ENCODE measurements around the gene ARHGAP8. TPM values are rescaled to one million over a fixed set of nuclear protein-coding genes. Genes with fewer than 3 reads are reported as not detected.
"Not testable (repeated sequence)": the region's sequence is repeated elsewhere in the genome, so short reads cannot be mapped to it uniquely, and the experiment has no call there.

ARHGAP8 gene
- total RNA-seq, 2 donors from 2014 or later = 0.24 TPM; not detected in 1

GRCh38 chr22:44737406-44738346 is 14.7 kb upstream of the ARHGAP8 start:
- no peak for DNase-seq (ENCODE audit: low spot score)
- Histone ChIP-seq H3K27me3 (no peaks in the 10 kb centered on the region), H3K4me3 (no peak overlapping the region), H3K9me3 (no peaks in the 10 kb centered on the region), H3K27ac (no peak overlapping the region), H3K4me1 (peaks cover 0 to 9% of the 10 kb centered on the region in 2 donors), H3K36me3 (no peaks in the 10 kb centered on the region)
- TF ChIP-seq CTCF (IDR thresholded peaks at IDR 0.05) = no peak

GRCh38 chr22:44738347-44738715 is 14.0 kb upstream of the ARHGAP8 start:
- DNase-seq (ENCODE audit: low spot score) = no peak
- H3K27me3 ChIP-seq = no peaks in the 10 kb centered on the region
- H3K36me3 ChIP-seq = no peaks in the 10 kb centered on the region
- no peak overlapping the region for H3K27ac ChIP-seq
- no peak for TF ChIP-seq CTCF (IDR thresholded peaks at IDR 0.05)
- H3K9me3 ChIP-seq = no peaks in the 10 kb centered on the region
- H3K4me3 ChIP-seq = no peak overlapping the region
- H3K4me1 ChIP-seq = peaks cover 0 to 9% of the 10 kb centered on the region in 2 donors

- H3K9me3 ChIP-seq = no peaks in the 10 kb centered on the region
- H3K36me3 ChIP-seq = no peaks in the 10 kb centered on the region
- H3K27ac ChIP-seq = no peak overlapping the region
- no peaks in the 10 kb centered on the region for H3K27me3 ChIP-seq
- TF ChIP-seq CTCF (IDR thresholded peaks at IDR 0.05) = no peak
- H3K4me1 ChIP-seq = peaks cover 0 to 9% of the 10 kb centered on the region in 2 donors
- no peak overlapping the region for H3K4me3 ChIP-seq
- DNase-seq (ENCODE audit: low spot score) = no peak
These were observed 13.4 kb upstream of the ARHGAP8 start for GRCh38 chr22:44739024-44739423.

- not testable (repeated sequence) for DNase-seq (ENCODE audit: low spot score); H3K27me3 ChIP-seq; H3K4me3 ChIP-seq; H3K4me1 ChIP-seq; H3K36me3 ChIP-seq; H3K9me3 ChIP-seq; H3K27ac ChIP-seq
These were observed 12.7 kb upstream of the ARHGAP8 start for GRCh38 chr22:44739666-44740065.

GRCh38 chr22:44740307-44740706 is 12.1 kb upstream of the ARHGAP8 start:
- no peaks in the 10 kb centered on the region for H3K27me3 ChIP-seq
- no peaks in the 10 kb centered on the region for H3K9me3 ChIP-seq
- TF ChIP-seq CTCF (IDR thresholded peaks at IDR 0.05) = no peak
- H3K4me3 ChIP-seq = no peak overlapping the region
- no peak overlapping the region for H3K27ac ChIP-seq
- no peak for DNase-seq (ENCODE audit: low spot score)
- H3K36me3 ChIP-seq = no peaks in the 10 kb centered on the region
- peaks cover 0 to 9% of the 10 kb centered on the region in 2 donors for H3K4me1 ChIP-seq

- Histone ChIP-seq H3K36me3 (no peaks in the 10 kb centered on the region), H3K4me1 (peaks cover 0 to 4% of the 10 kb centered on the region in 2 donors), H3K9me3 (no peaks in the 10 kb centered on the region), H3K27me3 (no peaks in the 10 kb centered on the region), H3K27ac (no peak overlapping the region), H3K4me3 (no peak overlapping the region)
- no peak for DNase-seq (ENCODE audit: low spot score)
- TF ChIP-seq CTCF (IDR thresholded peaks at IDR 0.05) = no peak
These were observed 10.4 kb upstream of the ARHGAP8 start for GRCh38 chr22:44741929-44742328.

All from right atrium auricular region (tissue), 2 donors.